NCI-H446 (cell line): Measurements from ENCODE around the gene PAPPA2.
"Not testable (repeated sequence)": the region's sequence is repeated elsewhere in the genome, so short reads cannot be mapped to it uniquely, and the experiment has no call there.

Source experiments
- DNase-seq, 2 experiments: peaks; one replicate each; lab custom pipeline; 2025; lab: John Stamatoyannopoulos, UW

PAPPA2 gene

DNA sequence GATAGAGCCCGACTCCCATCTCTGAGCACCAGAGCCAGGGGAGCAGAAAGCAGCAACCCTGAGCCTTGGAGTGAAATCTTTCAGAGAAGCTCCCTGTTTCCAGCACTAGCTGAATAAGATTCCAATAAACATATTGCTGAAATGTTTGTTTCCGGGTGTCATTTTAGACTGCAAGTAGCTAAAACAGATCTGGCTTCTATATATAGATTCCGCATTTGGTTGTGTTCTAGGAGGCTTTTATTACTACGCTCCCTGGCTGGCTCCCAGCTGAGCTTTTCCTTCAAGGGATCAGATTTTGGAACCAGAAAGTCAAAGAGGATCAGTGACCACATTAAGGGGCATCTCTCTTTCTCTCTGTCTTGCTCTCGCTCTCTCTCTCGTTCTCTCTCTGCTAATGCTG is 88.2 kb downstream of the PAPPA2 start:
- no peak for DNase-seq

DNA sequence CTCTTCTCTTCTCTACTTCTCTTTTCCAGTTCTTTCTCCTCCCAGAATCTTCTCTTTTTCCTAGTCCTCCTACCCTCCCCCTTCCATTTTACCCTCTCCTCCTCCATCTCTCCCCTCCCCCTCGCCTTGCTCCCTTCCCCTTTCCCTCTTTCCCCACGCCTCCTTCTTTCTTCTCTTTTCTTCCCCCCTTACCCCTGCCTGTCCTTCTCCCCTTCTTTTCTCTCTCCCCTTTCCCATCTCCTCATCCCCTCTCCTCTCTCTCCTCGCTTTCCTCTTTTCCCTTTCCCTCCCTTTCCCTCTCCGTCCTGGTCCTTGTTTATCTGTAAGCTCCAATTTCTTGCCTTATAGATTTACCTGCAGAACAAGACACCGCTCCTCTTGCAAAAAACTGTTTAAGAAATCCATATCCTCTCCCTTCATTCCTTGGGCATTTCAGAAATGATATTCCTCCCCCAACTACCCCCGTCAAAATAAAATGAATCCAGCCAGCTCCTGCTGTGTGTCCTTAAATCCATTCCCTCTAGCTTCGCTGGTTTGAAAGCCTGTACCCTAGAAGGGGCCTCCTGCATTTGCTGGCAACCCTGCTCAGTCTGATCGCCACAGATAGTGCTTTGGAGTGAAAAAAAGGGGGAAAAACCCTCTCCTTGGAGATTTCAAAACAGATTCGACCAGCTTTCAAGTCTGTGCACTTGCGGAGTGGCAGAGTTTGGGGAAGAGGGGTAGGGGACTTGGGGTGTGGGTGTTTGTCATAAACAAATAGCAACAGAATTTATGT is 89.4 kb downstream of the PAPPA2 start:
- DNase-seq = no peak

DNA sequence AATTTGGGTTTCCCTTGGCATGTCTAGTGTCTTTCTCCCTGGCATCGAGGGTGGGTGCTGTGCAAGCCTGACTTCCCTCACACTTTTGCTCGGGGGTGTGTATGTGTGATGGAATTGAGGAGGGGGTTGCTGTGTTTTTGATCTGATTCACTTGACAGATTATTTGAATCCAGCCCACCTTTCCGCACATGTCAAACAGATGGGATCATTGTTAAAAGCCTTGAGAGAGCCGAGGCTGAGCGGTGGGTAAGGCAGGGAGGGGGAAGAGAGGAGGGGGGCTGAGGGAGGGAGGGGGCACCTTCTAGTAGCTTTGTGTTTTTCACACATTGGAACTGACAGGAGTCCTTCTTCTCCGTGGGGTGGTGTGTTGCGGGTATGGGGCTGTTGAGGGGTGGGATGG is 90.0 kb downstream of the PAPPA2 start:
- no peak for DNase-seq

DNA sequence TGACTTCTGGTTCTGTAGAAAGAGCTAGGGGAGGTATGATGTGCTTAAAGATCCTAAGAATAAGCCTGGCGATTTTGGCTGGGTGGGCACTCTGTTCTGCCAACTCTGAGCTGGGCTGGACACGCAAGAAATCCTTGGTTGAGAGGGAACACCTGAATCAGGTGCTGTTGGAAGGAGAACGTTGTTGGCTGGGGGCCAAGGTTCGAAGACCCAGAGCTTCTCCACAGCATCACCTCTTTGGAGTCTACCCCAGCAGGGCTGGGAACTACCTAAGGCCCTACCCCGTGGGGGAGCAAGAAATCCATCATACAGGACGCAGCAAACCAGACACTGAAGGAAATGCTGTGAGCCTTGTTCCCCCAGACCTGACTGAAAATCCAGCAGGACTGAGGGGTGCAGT is 93.3 kb downstream of the PAPPA2 start:
- no peak for DNase-seq

DNA sequence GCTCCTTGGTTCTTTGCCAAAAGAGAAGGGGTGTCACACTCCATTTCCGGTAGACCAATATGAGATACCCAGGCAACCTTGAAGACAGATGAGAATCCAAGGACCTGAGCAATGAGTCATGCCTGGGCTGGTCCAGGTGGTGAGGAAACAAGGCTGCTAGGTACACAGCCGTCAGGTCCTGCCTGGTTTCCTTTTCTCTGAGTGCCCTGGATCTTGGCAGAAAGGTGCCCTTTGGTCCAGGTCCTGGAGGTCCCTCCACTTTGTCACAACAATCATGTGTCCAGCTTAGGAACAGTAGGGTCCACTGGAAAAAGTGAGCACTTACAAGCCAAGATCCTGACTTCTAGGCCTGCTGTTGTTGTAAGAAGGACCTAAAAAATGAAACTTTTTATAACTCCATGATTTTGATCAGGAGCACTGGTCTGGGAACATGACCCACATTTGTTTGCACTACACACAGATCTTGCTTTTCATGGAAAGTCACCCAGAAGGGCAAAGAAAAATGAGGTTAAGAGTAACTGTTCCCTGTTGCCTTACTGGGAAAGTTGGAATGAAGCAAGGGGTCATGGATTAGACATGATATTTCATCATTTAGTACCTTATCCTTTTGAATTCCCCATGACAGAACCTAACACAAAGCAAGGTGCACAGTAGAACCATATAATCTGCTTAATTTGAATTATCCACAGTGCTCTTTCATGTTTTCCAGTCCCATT is 94.7 kb downstream of the PAPPA2 start:
- DNase-seq = no peak

DNA sequence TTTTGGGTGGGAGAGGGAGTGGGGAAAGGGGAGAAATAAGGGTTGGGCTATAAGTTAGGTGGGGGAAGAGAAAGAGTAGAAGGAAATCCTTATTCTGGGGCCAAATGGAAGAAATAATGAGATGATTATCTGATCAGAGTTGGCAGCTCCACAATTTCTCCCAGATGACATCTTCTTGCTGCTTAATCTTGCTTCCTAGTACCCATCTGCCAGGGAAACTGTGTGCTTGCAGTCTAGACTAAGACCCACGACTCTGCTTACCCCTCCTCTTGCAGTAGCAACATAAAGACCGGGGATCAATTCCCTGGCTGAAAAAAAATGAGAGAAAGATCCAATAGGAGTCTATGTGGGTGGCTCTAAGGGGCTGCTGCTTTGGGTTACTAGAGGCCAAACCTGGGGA is 95.6 kb downstream of the PAPPA2 start:
- DNase-seq = peak in 1 of 2 experiments; percentile 20

DNA sequence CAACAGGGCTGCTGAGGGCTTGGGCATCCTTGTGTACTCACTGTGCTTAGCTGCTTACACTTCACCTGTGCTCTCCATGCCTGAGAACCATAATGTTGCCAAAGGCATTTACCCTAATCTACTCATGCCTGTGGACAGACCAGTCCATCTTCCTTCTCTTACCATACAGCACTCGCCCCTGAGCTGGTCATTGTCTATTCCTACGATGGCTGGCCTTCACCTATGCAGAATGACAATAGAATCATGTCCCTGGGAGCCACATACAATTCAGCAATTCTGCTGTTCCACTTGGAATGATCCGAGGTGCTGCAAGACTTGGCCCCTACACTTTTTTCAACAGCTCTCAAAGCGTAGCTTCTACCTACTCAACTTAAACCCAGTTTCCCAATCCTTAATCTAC is 96.5 kb downstream of the PAPPA2 start:
- no peak for DNase-seq

DNA sequence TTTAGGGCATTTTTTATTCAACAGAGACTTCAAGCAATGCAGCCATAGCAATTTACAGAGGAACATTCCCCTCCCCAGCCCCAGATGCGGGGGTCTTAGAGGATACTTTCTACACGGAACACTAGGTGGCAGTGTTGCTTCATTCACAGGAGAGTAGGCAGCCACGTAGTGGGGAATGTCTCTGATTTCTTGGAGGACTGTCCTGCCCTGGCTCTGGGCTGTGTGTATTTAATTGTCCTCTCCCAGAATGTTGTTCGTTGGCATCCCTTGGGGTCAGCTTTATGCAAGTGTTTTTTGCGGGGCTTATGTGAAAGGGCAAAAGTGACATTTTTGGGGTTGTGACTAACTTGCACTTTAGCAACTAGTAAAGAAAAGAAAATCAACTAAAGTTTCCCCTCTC is 96.9 kb downstream of the PAPPA2 start:
- peak; percentile 78 to 89 for DNase-seq

DNA sequence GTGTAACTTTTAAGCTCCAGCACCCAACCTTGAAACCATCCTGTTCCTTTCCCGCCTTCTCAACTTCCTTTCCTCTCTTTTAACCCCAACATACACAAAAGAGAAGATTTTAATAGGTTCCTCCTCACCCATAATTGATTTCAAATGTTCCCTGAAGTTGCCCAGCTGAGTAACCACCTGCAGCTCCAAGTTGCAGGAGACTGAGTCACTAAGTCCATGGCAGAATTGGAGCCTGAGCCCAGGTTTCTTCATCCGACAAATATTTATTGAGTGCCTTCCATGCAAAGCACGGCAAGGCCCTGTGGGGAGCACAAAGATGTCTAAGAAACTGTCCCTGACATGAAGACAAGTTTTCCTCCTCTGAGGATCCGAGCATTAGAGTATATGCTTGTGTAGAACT is 97.7 kb downstream of the PAPPA2 start:
- no peak for DNase-seq

DNA sequence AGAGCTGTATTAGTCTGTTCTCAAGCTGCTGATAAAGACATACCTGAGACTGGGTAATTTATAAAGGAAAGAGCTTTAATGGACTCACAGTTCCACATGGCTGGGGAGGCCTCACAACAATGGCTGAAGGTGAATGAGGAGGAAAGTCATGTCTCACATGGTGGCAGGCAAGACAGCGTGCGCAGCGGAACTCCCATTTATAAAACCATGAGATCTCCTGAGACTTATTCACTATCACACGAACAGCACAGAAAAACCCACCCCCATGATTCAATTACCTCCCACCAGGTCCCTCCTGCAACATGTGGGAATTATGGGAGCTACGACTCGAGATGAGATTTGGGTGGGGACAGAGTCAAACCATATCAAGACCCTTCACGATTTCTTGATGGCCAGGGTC is 98.8 kb downstream of the PAPPA2 start:
- not testable (repeated sequence) for DNase-seq

DNA sequence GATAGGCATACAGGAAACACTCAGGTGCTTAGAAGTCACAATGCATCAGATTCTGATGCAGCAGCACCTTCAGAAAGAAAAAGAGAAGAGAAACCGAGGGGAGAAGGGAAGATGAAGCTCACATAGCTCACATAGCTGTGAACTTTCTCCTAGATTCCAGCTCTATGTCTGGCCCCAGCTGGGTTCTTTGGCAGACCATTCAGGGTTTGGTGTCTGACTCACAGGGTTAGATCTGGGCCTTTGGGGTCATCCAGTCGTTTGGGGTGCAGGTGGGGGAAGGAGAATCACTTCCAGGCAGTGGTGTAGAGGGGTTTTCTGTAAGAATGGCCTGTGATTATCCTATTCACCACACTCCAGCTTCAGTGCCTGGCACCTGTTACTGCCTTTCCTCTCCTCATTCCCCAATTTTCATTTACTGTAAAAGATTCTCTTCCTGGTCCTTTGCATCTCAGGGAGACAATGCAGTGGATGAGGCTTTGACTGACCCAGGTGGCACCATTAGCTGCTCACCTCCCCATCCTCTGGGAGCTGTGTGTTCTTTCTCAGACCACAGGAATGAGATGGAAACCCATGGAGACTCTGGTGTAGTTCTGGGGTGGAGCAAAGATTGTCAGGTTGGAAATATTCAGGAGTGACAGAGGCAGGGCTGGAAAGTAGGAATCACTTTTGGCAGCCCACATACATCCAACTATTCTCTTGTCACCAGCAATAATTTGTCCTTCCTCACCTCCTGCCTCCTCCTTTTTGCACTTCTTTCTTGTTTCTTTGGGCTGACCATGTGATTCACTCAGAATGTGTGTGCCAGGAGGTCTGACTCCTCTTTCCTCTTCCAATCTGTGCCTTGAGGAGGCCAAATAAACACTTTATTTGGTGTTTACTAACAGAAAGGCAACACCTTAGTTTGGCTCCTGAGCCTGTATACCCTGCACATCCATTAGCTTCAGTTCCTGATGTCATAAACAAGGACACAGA is 103.3 kb downstream of the PAPPA2 start:
- no peak for DNase-seq

DNA sequence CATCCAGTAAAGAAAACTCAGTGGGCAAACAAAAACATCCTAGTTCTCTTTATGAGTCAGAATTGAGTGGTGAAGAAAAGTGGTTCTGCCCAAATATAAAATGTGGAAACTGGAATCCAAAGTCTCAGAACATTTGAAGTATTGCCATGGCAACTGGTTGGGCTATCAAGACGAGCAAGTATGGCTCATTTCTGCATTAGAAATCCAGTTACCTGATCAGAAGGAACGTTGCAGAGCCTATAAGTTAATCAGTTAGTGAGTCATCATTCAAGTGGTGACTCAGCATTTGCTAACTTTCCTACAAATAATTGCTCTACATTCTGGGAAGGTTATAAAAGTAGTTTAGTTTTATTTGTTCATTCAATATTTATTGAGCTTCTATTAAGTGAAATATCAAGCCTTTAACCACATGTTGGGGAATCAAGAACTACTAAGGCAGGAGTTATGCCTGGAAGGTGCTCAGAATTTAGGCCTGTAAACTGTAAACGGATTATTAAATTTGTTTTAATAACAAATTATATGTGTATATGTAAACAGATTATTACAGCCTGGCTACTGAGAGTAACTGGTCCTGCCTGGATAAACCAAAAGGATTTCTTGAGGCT is 104.3 kb downstream of the PAPPA2 start:
- DNase-seq = no peak

DNA sequence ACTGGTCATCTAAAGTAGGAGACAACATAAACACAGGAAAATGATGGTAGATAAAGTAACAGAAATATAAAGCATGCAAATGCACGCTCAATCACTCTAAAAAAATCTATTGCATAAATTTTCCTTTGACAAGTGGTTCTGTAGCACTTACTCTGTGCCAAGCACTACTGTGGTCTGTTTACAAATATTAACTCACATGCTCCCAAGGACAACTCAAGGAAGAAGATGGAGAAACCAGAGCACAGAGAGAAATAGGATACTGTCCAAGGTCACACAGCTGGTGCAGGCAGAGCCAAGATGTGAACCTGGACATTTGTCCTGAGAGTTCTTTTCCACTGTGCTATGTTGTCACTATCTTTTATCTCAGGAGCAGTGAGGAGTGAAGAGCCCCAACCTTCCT is 105.2 kb downstream of the PAPPA2 start:
- no peak for DNase-seq

DNA sequence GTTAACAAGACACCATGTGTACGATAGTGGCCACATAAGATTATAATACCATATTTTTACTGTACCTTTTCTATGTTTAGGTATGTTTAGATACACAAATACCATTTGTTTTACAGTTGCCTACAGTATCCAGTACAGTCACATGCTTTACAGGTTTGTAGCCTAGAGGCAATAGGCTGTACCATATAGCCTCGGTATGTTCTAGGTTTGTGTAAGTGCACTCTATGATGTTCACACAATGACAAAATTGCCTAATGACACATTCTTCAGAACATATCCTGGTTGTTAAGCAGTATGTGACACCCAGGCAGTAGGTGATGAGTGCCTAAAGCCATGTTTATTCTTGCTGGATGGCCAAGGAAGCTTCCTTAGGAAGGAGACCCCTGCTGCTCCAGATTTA is 111.8 kb downstream of the PAPPA2 start:
- no peak for DNase-seq

DNA sequence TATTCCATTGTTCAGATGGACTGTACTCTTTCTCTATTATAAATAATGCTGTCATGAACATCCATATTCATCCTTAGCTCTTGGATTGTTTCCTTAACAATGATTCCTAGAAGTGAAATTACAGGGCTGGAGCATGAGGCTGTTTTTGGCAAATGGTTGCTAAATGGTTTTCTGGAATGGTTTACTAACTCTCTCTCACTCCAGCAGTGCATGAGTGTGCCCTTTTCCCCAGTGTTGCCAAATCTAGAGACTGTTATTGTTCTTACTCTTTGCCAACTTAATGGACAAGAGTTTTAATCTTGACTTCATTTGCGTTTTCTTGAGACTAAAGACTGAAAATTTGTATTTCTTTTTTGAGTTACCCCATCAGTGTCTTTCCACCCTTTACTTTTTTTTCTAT is 113.0 kb downstream of the PAPPA2 start:
- no peak for DNase-seq

DNA sequence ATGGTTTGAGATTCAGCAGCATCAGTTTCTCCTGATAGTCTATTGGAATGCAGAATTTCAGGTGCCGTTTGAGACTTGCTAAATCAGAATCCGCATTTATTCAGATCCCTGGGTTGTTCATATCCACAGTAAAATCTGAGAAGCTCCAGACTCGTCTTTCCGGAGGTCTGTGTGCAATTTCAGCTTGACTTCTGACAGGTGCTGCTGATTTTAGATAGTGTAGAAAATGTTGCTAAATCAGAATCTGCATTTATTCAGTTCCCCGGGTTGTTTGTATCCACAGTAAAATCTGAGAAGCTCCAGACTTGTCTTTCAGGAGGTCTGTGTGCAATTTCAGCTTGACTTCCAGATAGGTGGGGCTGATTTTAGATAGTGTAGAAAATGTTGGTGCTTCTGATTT is 113.7 kb downstream of the PAPPA2 start:
- DNase-seq = no peak

DNA sequence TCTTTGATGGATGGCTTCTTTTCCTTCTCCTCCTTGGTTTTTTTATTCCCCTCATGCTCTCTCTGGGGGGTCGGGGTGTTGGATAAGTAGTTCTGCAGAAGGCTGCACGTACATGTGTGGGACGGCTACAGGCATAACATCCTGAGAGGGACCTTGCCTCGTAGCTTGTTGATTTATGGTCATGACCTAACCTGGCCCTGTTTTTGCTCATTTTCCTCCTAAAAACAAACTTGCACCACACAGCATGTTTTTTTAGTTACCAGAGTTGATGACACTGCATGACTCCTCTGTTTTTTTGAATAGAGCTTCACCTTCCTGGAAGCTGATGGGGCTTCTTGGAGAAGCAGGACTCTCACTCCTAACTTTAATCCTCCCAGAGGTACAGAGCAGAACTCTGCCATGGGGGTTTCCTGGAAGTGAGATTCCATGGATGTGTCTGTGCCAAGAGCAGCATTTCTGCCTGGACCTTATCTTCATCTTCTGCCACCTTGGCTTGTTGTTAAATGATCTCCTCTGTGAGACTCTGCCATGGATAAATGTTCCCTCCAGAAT is 114.7 kb downstream of the PAPPA2 start:
- no peak for DNase-seq

DNA sequence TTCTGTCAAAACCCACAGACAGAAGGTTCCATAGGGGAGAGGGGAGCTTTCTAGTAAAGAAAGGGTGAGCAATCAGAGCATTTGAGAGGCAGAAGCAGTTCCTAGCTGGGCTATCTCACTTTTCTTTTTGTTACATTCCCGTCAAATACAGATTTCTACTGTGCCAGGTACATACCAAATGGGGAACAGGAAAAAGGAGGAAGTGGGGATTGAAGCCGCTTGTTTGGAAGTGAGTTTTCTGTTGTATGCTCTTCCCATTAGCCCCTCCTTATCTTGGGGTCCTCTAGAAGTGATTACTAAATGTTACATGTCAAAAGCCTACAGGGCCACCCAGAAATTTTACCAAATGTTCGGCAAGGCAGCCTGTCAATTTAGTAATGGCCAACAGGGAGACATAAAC is 116.1 kb downstream of the PAPPA2 start:
- no peak for DNase-seq

DNA sequence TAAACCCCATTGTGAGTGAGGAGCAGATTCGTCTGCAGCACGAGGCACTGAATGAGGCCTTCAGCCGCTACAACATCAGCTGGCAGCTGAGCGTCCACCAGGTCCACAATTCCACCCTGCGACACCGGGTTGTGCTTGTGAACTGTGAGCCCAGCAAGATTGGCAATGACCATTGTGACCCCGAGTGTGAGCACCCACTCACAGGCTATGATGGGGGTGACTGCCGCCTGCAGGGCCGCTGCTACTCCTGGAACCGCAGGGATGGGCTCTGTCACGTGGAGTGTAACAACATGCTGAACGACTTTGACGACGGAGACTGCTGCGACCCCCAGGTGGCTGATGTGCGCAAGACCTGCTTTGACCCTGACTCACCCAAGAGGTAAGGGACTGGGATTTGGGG is 132.2 kb downstream of the PAPPA2 start:
- no peak for DNase-seq

DNA sequence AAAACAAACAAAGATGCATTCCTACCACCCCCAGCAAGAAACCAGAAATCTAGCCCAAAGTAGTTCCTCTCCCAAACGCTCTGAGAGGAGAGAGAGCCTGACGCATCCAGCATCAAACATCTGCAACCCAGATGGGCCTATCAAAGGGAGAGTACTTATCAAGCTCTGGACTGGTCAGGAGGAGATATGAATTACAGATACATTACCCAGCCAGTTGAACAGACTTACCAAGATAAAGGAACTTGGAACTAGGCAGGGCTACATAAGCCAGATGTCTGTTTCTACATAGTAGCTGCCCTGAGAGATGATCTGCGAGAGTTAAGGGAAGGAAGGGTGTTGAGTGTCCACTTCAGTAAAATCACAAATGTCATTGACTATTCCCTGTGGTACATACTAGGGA is 138.4 kb downstream of the PAPPA2 start:
- DNase-seq = no peak

DNA sequence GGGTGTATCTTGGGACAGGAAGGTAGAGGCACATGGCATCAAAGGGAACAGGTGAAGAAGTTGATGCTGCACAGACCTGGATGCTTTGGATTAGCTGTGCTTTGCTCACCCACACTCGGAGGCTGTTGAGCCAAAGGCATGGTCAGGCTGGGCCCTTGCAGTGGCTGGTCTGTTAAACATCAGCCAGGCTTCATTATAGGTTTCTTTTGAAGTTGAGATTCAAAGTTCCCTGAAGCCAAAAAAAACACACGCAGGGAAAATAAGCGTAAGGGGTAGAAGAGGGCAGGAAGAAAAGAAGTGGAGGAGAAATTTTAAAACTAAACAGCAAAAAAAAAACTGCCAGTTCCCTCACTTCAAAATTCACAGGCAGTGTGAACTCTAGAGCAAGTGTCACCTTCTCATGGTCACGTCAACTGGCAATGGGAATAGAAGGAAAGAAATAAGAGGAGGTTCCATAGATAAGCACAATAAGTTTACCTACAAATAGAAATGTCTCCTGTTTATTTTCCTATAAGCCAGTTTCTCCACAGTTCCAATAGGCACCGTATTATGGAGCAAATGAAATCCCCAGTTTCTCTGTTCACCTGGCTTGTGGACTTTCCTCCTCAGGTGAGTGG is 139.5 kb downstream of the PAPPA2 start:
- DNase-seq = no peak
